Stimulated activated naive CD8-positive, alpha-beta T cell treated with anti-CD3 and anti-CD28 coated beads, Interleukin-15, amount 100 ng/mL, for 72 hours (primary cell): ENCODE data around the gene ARHGAP9.
"Not testable (repeated sequence)": the region's sequence is repeated elsewhere in the genome, so short reads cannot be mapped to it uniquely, and the experiment has no call there.

Experiments
- ATAC-seq: fragments of 150-1000 bp; cut with Tn5 transposase; 2 replicates; pipeline ENCODE4 v1.10.0; 2021; ENCODE audit warnings: mild to moderate bottlenecking, moderate library complexity
- DNase-seq, 2 donors: peaks; one replicate each; pipeline ENCODE4 v3.0.0; 2021 to 2022
- H3K27ac Mint-ChIP-seq, 2 donors: one replicate each; pipeline ENCODE4 v1.8.0; 2022; ENCODE audit warnings: mild to moderate bottlenecking in 2 of 2, mixed read lengths in 2 of 2, moderate library complexity in 2 of 2
- H3K27me3 Mint-ChIP-seq: one replicate; pipeline ENCODE4 v1.8.0; 2022; ENCODE audit warnings: mixed read lengths
- H3K4me1 Mint-ChIP-seq: one replicate; pipeline ENCODE4 v1.8.0; 2022; ENCODE audit warnings: mild to moderate bottlenecking, mixed read lengths
- H3K4me3 Mint-ChIP-seq, 2 donors: one replicate each; pipeline ENCODE4 v1.8.0; 2022; ENCODE audit warnings: mild to moderate bottlenecking in 2 of 2, mixed read lengths in 2 of 2, moderate library complexity in 1 of 2
- H3K9me3 Mint-ChIP-seq, 2 donors: one replicate each; pipeline ENCODE4 v1.8.0; 2022; ENCODE audit warnings: mixed read lengths in 2 of 2

ARHGAP9 gene

GRCh38 chr12:57431654-57432188 is 47.9 kb downstream of the ARHGAP9 start:
- Mint-ChIP-seq H3K4me1 (peaks cover 47% of the 10 kb centered on the region), H3K9me3 (no peaks in the 10 kb centered on the region), H3K27me3 (no peaks in the 10 kb centered on the region), H3K27ac (peak overlapping the region; percentile 99), H3K4me3 (peak overlapping the region; percentile 91 to 93)
- no peak for ATAC-seq
- DNase-seq = no peak

GRCh38 chr12:57430931-57431566 is 48.6 kb downstream of the ARHGAP9 start, which contains the start of gene R3HDM2:
Gene R3HDM2 (minus strand): TSS chr12:57431043. CDS start chr12:57310428, 120,615 bp downstream.
- Mint-ChIP-seq H3K27ac (peak within 1 kb of the TSS; percentile 99), H3K4me1 (peaks cover 47% of the 10 kb centered on the region), H3K27me3 (no peaks in the 10 kb centered on the region), H3K9me3 (no peaks in the 10 kb centered on the region), H3K4me3 (peak within 1 kb of the TSS; percentile 91 to 93)
- ATAC-seq (peak; percentile 97), DNase-seq (peak; percentile 91 to 96)

GRCh38 chr12:57430112-57430930 is 49.3 kb downstream of the ARHGAP9 start:
- peak overlapping the region; percentile 99 for H3K27ac Mint-ChIP-seq
- H3K27me3 Mint-ChIP-seq = no peaks in the 10 kb centered on the region
- H3K4me3 Mint-ChIP-seq = peak overlapping the region; percentile 91 to 93
- peaks cover 42% of the 10 kb centered on the region for H3K4me1 Mint-ChIP-seq
- DNase-seq = peak in 1 of 2 donors; percentile 70
- ATAC-seq = peak; percentile 78
- H3K9me3 Mint-ChIP-seq = no peaks in the 10 kb centered on the region

GRCh38 chr12:57429473-57430111 is 50.1 kb downstream of the ARHGAP9 start:
- ATAC-seq = no peak
- Mint-ChIP-seq H3K27ac (peak overlapping the region; percentile 97), H3K27me3 (no peaks in the 10 kb centered on the region), H3K4me3 (peak overlapping the region; percentile 80 to 88), H3K9me3 (no peaks in the 10 kb centered on the region), H3K4me1 (peaks cover 39% of the 10 kb centered on the region)
- DNase-seq = no peak

GRCh38 chr12:57428965-57429364 is 50.7 kb downstream of the ARHGAP9 start:
- DNase-seq (no peak), ATAC-seq (no peak)
- no peaks in the 10 kb centered on the region for H3K9me3 Mint-ChIP-seq
- peaks cover 42% of the 10 kb centered on the region for H3K4me1 Mint-ChIP-seq
- peak overlapping the region; percentile 80 to 88 for H3K4me3 Mint-ChIP-seq
- H3K27ac Mint-ChIP-seq = peak overlapping the region; percentile 80 to 94
- H3K27me3 Mint-ChIP-seq = no peaks in the 10 kb centered on the region

- H3K27ac Mint-ChIP-seq, ATAC-seq, H3K4me3 Mint-ChIP-seq, H3K27me3 Mint-ChIP-seq, DNase-seq, H3K9me3 Mint-ChIP-seq: not testable (repeated sequence)
- peaks cover 38% of the 10 kb centered on the region for H3K4me1 Mint-ChIP-seq
These were observed 52.7 kb downstream of the ARHGAP9 start for GRCh38 chr12:57426948-57427347.
